NCI-H524 (cell line): Measurements from ENCODE around the gene ATP10D.
A peak's percentile ranks its signal among the peaks of the same experiment; 100 is the strongest.
"Not testable (repeated sequence)": the region's sequence is repeated elsewhere in the genome, so short reads cannot be mapped to it uniquely, and the experiment has no call there.

Source experiments
- DNase-seq, 2 experiments: peaks; one replicate each; lab custom pipeline; 2025; lab: John Stamatoyannopoulos, UW

The ATP10D gene

GRCh38 chr4:47485047-47485692, at the start of gene ATP10D:
Gene ATP10D (plus strand): TSS chr4:47485275. CDS start chr4:47512541, 27,266 bp downstream.
- DNase-seq, result peak; percentile 55 to 76

GRCh38 chr4:47442980-47443379, 42.1 kb upstream of the ATP10D start:
- DNase-seq, result no peak

- DNase-seq, result no peak
Measured at GRCh38 chr4:47444031-47444430, 41.0 kb upstream of the ATP10D start.

- DNase-seq, result no peak
Measured at GRCh38 chr4:47451657-47452056, 33.4 kb upstream of the ATP10D start.

GRCh38 chr4:47462799-47463234, 22.3 kb upstream of the ATP10D start:
- DNase-seq, result peak in 1 of 2 experiments; percentile 38

- DNase-seq, result peak; percentile 96 to 97
Measured at GRCh38 chr4:47463235-47463956, 21.7 kb upstream of the ATP10D start, which contains the start of gene COMMD8. Gene COMMD8 (minus strand): TSS chr4:47463702. CDS start chr4:47463651, 51 bp downstream.

- no peak for DNase-seq
Measured at GRCh38 chr4:47465004-47465403, 20.1 kb upstream of the ATP10D start.

- no peak for DNase-seq
Measured at GRCh38 chr4:47466056-47466785, 18.9 kb upstream of the ATP10D start.

- no peak for DNase-seq
Measured at GRCh38 chr4:47468706-47469365, 16.2 kb upstream of the ATP10D start.

- DNase-seq, result no peak
Measured at GRCh38 chr4:47469951-47470350, 15.1 kb upstream of the ATP10D start.

GRCh38 chr4:47471064-47471463, 14.0 kb upstream of the ATP10D start:
- no peak for DNase-seq

- no peak for DNase-seq
Measured at GRCh38 chr4:47471591-47471990, 13.5 kb upstream of the ATP10D start.

- DNase-seq, result no peak
Measured at GRCh38 chr4:47473141-47473750, 11.8 kb upstream of the ATP10D start.

- no peak for DNase-seq
Measured at GRCh38 chr4:47474799-47475198, 10.3 kb upstream of the ATP10D start.

- DNase-seq, result peak in 1 of 2 experiments; percentile 16
Measured at GRCh38 chr4:47475411-47475810, 9.7 kb upstream of the ATP10D start.

- no peak for DNase-seq
Measured at GRCh38 chr4:47478804-47479203, 6.3 kb upstream of the ATP10D start.

GRCh38 chr4:47482326-47482725, 2.7 kb upstream of the ATP10D start:
- DNase-seq, result no peak

GRCh38 chr4:47483745-47484144, 1.3 kb upstream of the ATP10D start:
- no peak for DNase-seq

GRCh38 chr4:47484168-47484567, 907 bp upstream of the ATP10D start:
- DNase-seq, result no peak

- DNase-seq, result no peak
Measured at GRCh38 chr4:47485768-47486167, 693 bp downstream of the ATP10D start.

- no peak for DNase-seq
Measured at GRCh38 chr4:47486231-47486673, 1.2 kb downstream of the ATP10D start.

- not testable (repeated sequence) for DNase-seq
Measured at GRCh38 chr4:47486727-47487126, 1.7 kb downstream of the ATP10D start.
